Left ventricle myocardium inferior (tissue), 1 donor: ENCODE results near the gene CA14. TPM values are rescaled to one million over a fixed set of nuclear protein-coding genes. Genes with fewer than 3 reads are reported as not detected.
A peak's percentile ranks its signal among the peaks of the same experiment; 100 is the strongest.
"Not testable (repeated sequence)": the region's sequence is repeated elsewhere in the genome, so short reads cannot be mapped to it uniquely, and the experiment has no call there.

Experiments
- DNase-seq: peaks from one replicate; pipeline ENCODE4 v3.0.0-alpha.2; 2020
- H3K27ac ChIP-seq: fragments of 200-600 bp; replicated peaks from 2 replicates; pipeline ENCODE4 v1.8.0; 2021
- H3K27me3 ChIP-seq: fragments of 200-600 bp; 2 replicates; pipeline ENCODE4 v1.8.0; 2021; ENCODE audit warnings: low read depth
- H3K36me3 ChIP-seq: fragments of 200-600 bp; 2 replicates; pipeline ENCODE4 v1.8.0; 2021
- H3K4me1 ChIP-seq: fragments of 200-600 bp; 2 replicates; pipeline ENCODE4 v1.8.0; 2021
- H3K4me3 ChIP-seq: fragments of 200-600 bp; 2 replicates; pipeline ENCODE4 v1.8.0; 2021; ENCODE audit warnings: mild to moderate bottlenecking, moderate library complexity
- H3K9me3 ChIP-seq: fragments of 200-600 bp; replicated peaks from 2 replicates; pipeline ENCODE4 v1.8.0; 2021
- CTCF ChIP-seq: fragments of 200-600 bp; IDR thresholded peaks from 2 replicates; pipeline ENCODE4 v1.8.0; 2021; ENCODE audit warnings: antibody characterized with exemption, mild to moderate bottlenecking, borderline replicate concordance
- intact Hi-C: fragments of 100-400 bp; cut with micrococcal nuclease; formaldehyde crosslinking; loops from one replicate; pipeline ENCODE4 v1.11.0; 2022
- total RNA-seq: library from RNA; stranded (reverse); fragmentation: NEBNext Ultra II Directional; extraction: Animal tissue kit (Norgen Biotek cat#: 25700); gene quantifications from one replicate; pipeline ENCODE4 v1.2.1, GENCODE V29; 2021
- donor health status: DM: no; HTN: yes; CAD: no; lungs with severe emphysema.

CA14 gene
- total RNA-seq, 1 donor from 2014 or later: 3.1 TPM

- no peak for DNase-seq
- Histone ChIP-seq H3K27ac (no peak overlapping the region), H3K36me3 (peaks cover 76% of the 10 kb centered on the region), H3K9me3 (no peaks in the 10 kb centered on the region), H3K27me3 (no peaks in the 10 kb centered on the region), H3K4me3 (no peak overlapping the region), H3K4me1 (no peaks in the 10 kb centered on the region)
- no peak for TF ChIP-seq CTCF
- intact Hi-C loops: no loop called here
Measured at GRCh38 chr1:150226486-150226885, 31.1 kb upstream of the CA14 start.

GRCh38 chr1:150227228-150227627 is 30.3 kb upstream of the CA14 start:
- peaks cover 76% of the 10 kb centered on the region for H3K36me3 ChIP-seq

GRCh38 chr1:150228246-150228645 is 29.3 kb upstream of the CA14 start:
- H3K4me3 ChIP-seq, DNase-seq, H3K9me3 ChIP-seq, H3K27me3 ChIP-seq, intact Hi-C loops, H3K4me1 ChIP-seq, H3K27ac ChIP-seq: not testable (repeated sequence)
- H3K36me3 ChIP-seq: peaks cover 67% of the 10 kb centered on the region

More at GRCh38 chr1:150227228-150227627, 30.3 kb upstream of the CA14 start:
- TF ChIP-seq CTCF: no peak
- Histone ChIP-seq H3K4me3 (no peak overlapping the region), H3K4me1 (no peaks in the 10 kb centered on the region), H3K9me3 (no peaks in the 10 kb centered on the region), H3K27ac (no peak overlapping the region), H3K27me3 (no peaks in the 10 kb centered on the region)
- intact Hi-C loops: no loop called here
- DNase-seq: no peak

- intact Hi-C loops, H3K4me3 ChIP-seq, H3K9me3 ChIP-seq, DNase-seq, H3K27me3 ChIP-seq: not testable (repeated sequence)
- H3K27ac ChIP-seq: peak overlapping the region; percentile 99
- H3K4me1 ChIP-seq: peaks cover 34% of the 10 kb centered on the region
- peaks cover 28% of the 10 kb centered on the region for H3K36me3 ChIP-seq
Measured at GRCh38 chr1:150232921-150233320, 24.7 kb upstream of the CA14 start.

GRCh38 chr1:150233359-150234308 is 23.9 kb upstream of the CA14 start:
- DNase-seq: no peak
- intact Hi-C loops: no loop called here
- peaks cover 21% of the 10 kb centered on the region for H3K36me3 ChIP-seq

GRCh38 chr1:150234309-150234565 is 23.3 kb upstream of the CA14 start:
- Histone ChIP-seq H3K4me3 (peak overlapping the region; percentile 99), H3K27ac (peak overlapping the region; percentile 99), H3K27me3 (no peaks in the 10 kb centered on the region), H3K36me3 (peaks cover 15% of the 10 kb centered on the region), H3K9me3 (no peaks in the 10 kb centered on the region), H3K4me1 (peaks cover 34% of the 10 kb centered on the region)
- intact Hi-C loops: no loop called here
- no peak for DNase-seq
- TF ChIP-seq CTCF: no peak

More at GRCh38 chr1:150233359-150234308, 23.9 kb upstream of the CA14 start:
- H3K27me3 ChIP-seq: no peaks in the 10 kb centered on the region
- peak overlapping the region; percentile 99 for H3K4me3 ChIP-seq
- H3K27ac ChIP-seq: peak overlapping the region; percentile 99
- H3K4me1 ChIP-seq: peaks cover 34% of the 10 kb centered on the region
- no peak for TF ChIP-seq CTCF
- H3K9me3 ChIP-seq: no peaks in the 10 kb centered on the region
